ENCODE results near the gene AURKA. TPM values are rescaled to one million over a fixed set of nuclear protein-coding genes. Genes with fewer than 3 reads are reported as not detected.

Gene AURKA
- total RNA-seq, 1 donor = 4.7 TPM

GRCh38 chr20:56352345-56353055 is 39.5 kb downstream of the AURKA start:
- peak; percentile 50 for DNase-seq (ENCODE audit: insufficient read length, low spot score, missing footprints)

GRCh38 chr20:56350842-56351241 is 41.2 kb downstream of the AURKA start:
- Histone ChIP-seq H2AFZ (ENCODE audit: low read length) (peak overlapping the region; percentile 17), H3K4me3 (ENCODE audit: insufficient read depth, low read length) (no peak overlapping the region), H3K4me2 (ENCODE audit: insufficient read depth, low read length) (no peak overlapping the region), H3K36me3 (ENCODE audit: insufficient read depth, low read length) (no peaks in the 10 kb centered on the region), H3K79me2 (ENCODE audit: insufficient read depth, low read length) (no peaks in the 10 kb centered on the region), H3K4me1 (ENCODE audit: insufficient read depth, low read length) (peaks cover 9% of the 10 kb centered on the region), H3K27me3 (ENCODE audit: insufficient read depth, low read length) (no peaks in the 10 kb centered on the region), H3K9me3 (ENCODE audit: low read depth, low read length) (no peaks in the 10 kb centered on the region), H3K27ac (ENCODE audit: low read depth, low read length) (no peak overlapping the region), H4K20me1 (ENCODE audit: insufficient read depth, low read length) (no peaks in the 10 kb centered on the region)
- DNase-seq (ENCODE audit: insufficient read length, low spot score, missing footprints) = peak; percentile 14
- TF ChIP-seq, protein P1, sequence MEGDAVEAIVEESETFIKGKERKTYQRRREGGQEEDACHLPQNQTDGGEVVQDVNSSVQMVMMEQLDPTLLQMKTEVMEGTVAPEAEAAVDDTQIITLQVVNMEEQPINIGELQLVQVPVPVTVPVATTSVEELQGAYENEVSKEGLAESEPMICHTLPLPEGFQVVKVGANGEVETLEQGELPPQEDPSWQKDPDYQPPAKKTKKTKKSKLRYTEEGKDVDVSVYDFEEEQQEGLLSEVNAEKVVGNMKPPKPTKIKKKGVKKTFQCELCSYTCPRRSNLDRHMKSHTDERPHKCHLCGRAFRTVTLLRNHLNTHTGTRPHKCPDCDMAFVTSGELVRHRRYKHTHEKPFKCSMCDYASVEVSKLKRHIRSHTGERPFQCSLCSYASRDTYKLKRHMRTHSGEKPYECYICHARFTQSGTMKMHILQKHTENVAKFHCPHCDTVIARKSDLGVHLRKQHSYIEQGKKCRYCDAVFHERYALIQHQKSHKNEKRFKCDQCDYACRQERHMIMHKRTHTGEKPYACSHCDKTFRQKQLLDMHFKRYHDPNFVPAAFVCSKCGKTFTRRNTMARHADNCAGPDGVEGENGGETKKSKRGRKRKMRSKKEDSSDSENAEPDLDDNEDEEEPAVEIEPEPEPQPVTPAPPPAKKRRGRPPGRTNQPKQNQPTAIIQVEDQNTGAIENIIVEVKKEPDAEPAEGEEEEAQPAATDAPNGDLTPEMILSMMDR (IDR thresholded peaks at IDR 0.05; ENCODE audit: extremely low read depth, low read depth, low read length) = no peak

More at GRCh38 chr20:56352345-56353055, 39.5 kb downstream of the AURKA start:
- TF ChIP-seq, protein P1 (IDR thresholded peaks at IDR 0.05; ENCODE audit: extremely low read depth, low read depth, low read length) = no peak
- Histone ChIP-seq H3K79me2 (ENCODE audit: insufficient read depth, low read length) (no peaks in the 10 kb centered on the region), H4K20me1 (ENCODE audit: insufficient read depth, low read length) (no peaks in the 10 kb centered on the region), H3K4me3 (ENCODE audit: insufficient read depth, low read length) (no peak overlapping the region), H3K27me3 (ENCODE audit: insufficient read depth, low read length) (no peaks in the 10 kb centered on the region), H2AFZ (ENCODE audit: low read length) (no peak overlapping the region), H3K4me1 (ENCODE audit: insufficient read depth, low read length) (peaks cover 9% of the 10 kb centered on the region), H3K27ac (ENCODE audit: low read depth, low read length) (no peak overlapping the region), H3K4me2 (ENCODE audit: insufficient read depth, low read length) (no peak overlapping the region), H3K36me3 (ENCODE audit: insufficient read depth, low read length) (no peaks in the 10 kb centered on the region), H3K9me3 (ENCODE audit: low read depth, low read length) (no peaks in the 10 kb centered on the region)

DNA sequence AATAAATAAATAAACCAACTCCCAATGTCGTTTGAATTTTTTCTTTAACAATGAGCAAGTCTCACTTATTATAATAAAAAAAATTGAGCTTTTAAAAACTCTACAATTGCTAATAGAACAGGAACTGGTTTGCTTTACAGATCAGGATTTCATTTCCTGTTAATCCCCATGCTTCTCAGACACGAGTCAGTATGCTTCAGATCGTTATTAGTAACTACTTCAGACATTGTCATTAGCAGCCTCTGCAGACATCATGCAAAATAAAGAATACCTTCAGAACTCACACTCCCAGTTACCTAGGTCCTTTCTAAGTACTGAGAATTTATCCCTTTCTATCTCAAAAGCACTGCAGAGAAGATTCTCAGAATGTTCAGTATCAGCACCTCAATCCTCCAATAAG is 43.3 kb downstream of the AURKA start:
- no peak overlapping the region for H2AFZ ChIP-seq (ENCODE audit: low read length)
- no peaks in the 10 kb centered on the region for H3K36me3 ChIP-seq (ENCODE audit: insufficient read depth, low read length)
- H3K4me1 ChIP-seq (ENCODE audit: insufficient read depth, low read length) = peaks cover 9% of the 10 kb centered on the region
- H3K4me2 ChIP-seq (ENCODE audit: insufficient read depth, low read length) = no peak overlapping the region
- no peaks in the 10 kb centered on the region for H3K79me2 ChIP-seq (ENCODE audit: insufficient read depth, low read length)
- no peaks in the 10 kb centered on the region for H4K20me1 ChIP-seq (ENCODE audit: insufficient read depth, low read length)
- no peak overlapping the region for H3K4me3 ChIP-seq (ENCODE audit: insufficient read depth, low read length)
- DNase-seq (ENCODE audit: insufficient read length, low spot score, missing footprints) = peak; percentile 27
- TF ChIP-seq, protein P1 (IDR thresholded peaks at IDR 0.05; ENCODE audit: extremely low read depth, low read depth, low read length) = no peak
- no peaks in the 10 kb centered on the region for H3K9me3 ChIP-seq (ENCODE audit: low read depth, low read length)
- H3K27ac ChIP-seq (ENCODE audit: low read depth, low read length) = no peak overlapping the region
- H3K27me3 ChIP-seq (ENCODE audit: insufficient read depth, low read length) = no peaks in the 10 kb centered on the region

DNA sequence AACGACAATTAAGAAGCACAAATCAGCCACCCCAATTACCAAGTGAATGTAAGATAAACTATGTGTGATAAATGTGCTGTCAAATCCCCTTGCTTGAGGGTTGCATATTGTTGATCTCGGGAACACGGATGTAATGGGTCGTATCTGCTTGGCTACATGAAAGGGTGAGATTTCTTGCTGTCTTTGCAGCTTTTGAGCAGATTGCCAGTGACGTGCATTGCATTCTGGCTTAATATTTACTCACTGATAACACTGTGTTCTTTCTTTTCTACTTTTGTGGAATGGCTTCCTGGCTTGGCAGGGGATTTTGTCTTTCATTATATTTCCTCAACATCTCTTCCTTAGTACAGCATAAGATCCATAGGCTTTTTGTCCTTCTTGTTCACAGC is 43.7 kb downstream of the AURKA start:
- Histone ChIP-seq H3K9me3 (ENCODE audit: low read depth, low read length) (no peaks in the 10 kb centered on the region), H3K36me3 (ENCODE audit: insufficient read depth, low read length) (no peaks in the 10 kb centered on the region), H3K79me2 (ENCODE audit: insufficient read depth, low read length) (no peaks in the 10 kb centered on the region), H3K4me3 (ENCODE audit: insufficient read depth, low read length) (no peak overlapping the region), H3K27me3 (ENCODE audit: insufficient read depth, low read length) (peaks cover under 1% of the 10 kb centered on the region), H3K27ac (ENCODE audit: low read depth, low read length) (no peak overlapping the region), H2AFZ (ENCODE audit: low read length) (peak overlapping the region; percentile 6), H3K4me1 (ENCODE audit: insufficient read depth, low read length) (peaks cover 9% of the 10 kb centered on the region), H3K4me2 (ENCODE audit: insufficient read depth, low read length) (no peak overlapping the region), H4K20me1 (ENCODE audit: insufficient read depth, low read length) (no peaks in the 10 kb centered on the region)
- TF ChIP-seq, protein P1 (IDR thresholded peaks at IDR 0.05; ENCODE audit: extremely low read depth, low read depth, low read length) = no peak
- DNase-seq (ENCODE audit: insufficient read length, low spot score, missing footprints) = no peak

Measured in osteoblast (primary cell).